Measurements from ENCODE around the gene SLC23A2.
"Not testable (repeated sequence)": the region's sequence is repeated elsewhere in the genome, so short reads cannot be mapped to it uniquely, and the experiment has no call there.

The SLC23A2 gene

DNA sequence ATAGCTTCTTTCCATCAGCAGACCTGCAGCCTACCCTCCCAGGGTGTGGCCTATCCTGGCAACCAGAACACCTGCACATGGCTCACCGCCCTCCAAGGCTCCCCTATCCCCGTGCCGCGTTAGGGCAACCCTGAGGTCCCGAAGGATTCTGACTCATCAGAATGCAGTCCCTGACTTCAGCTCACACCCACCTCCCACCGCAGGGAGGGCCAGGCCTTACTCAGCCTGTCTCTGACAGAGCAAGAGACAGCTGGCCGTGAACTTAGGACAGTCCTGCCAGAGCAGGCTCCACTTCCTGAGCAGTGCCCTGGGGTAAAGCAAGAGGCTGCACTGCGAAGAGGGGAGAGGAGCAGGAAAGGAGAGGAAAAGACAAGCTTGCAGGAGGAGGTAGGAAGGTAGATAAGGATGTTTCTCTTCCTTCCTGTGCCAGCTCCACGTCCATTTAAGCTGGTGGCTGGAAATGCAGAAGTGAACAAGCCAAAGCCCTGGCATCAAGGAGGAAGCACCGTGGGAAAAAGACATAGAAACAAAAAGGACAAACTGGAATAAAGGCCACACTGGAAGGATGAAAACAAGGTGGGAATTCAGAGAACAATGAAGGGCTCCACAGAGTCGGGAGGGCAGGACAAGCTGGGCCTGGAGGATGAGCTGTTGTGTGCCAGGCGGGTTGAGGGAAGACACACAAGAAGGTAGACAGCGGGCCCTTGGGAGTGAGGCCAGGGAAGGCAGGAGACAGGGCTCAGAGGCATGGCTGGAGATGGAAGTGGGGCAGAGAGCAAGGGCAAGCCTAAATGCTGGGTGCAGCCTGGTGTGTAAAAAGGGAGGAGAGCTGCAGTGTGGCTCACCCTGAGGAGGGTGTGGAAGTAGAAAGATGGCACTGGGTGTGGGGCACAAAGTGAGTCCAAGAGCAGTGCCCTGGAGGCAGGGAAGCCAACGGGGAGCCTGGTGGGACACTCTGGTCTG lies 102.7 kb downstream of the SLC23A2 start:
- ATAC-seq = no peak

DNA sequence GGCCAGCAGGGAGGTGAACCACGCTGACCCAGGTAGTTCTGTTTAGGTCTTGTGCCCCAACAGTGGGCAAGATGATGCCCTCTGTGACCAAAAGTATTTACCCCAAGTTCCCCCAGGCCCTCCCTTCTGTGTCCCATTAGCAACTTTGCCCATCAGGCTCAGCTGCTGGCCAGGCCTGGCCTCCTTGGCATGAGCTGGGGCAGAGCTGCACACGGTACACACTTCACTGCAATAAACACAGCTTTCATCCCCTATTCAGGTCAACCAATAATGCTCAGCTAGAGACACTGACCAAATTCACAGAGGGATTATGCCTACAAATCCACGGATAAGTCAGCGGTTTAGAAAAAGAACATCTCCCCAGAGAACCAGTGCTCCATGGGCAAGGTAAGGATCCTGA lies 103.7 kb downstream of the SLC23A2 start:
- ATAC-seq = no peak

DNA sequence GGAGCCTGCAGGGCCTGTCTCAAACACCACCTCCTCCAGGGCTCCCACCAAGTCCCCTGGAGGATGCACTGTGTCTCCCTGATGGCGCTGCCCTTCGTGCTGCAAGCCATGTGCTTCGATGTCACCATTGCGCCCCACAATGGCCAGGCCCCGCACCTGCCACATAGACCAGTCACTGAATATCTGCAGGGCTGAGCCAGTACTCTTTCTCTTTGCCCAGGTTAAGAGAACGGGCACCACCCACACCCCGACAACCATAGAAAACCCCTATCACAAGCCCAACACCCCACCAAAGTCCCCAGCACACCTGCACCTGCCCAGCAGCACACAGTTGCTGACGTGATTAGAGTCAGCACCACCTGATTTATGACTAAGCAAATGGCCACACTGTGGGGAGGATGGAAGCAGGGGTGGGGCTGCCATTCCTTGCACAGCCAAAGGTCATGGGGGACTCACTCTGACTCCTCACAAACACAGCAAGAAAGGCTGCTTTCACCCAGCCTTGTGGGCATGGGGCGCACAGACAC lies 104.3 kb downstream of the SLC23A2 start:
- peak in 1 of 2 donors; percentile 32 for ATAC-seq

DNA sequence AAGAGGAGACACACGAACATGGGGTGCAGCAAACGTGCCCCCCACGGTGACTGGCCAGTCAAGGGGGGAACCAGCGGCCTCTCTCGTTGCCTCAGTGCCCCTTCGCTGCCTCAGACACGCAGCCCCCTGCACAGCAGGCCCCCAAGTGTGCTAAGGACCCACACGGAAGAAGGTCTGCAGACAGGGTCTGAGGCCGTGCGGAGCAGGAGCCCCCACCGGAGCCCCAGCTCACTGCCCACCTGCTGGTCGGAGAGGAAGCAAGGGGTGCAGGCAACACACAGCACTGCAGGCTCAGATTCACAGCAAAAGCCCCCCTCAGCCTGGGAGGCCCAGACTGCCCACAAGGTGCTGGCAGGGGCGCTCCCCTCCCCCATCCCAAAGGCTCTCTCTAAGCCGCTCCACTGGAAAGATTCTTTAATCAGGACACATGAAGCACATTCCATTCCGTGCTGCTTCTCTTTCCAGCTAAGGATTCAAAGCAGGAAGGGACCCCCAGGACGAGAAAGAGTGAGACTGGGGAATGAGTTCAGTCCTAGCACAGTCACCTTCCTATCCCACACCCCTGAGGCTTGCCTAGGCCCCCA lies 105.1 kb downstream of the SLC23A2 start:
- no peak for ATAC-seq

DNA sequence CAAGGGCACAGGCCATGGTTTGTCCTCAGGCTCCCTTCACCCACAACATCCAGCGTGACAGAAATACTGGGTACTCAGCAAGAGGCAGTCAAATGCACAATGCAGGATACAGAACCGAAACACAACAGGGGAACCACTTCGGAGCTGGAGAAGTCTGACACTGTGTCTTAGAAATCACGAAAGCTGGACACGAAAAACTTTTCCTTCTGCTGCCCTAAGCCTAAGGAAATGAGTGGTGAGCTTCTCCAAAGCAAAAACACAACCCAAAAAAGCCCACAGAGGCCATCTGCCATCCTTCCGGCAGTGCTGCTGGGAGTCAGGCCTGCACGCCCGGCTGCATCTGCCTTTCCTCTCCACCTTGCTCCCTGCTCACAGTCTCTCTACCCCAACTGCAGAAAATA lies 106.3 kb downstream of the SLC23A2 start:
- ATAC-seq = no peak

DNA sequence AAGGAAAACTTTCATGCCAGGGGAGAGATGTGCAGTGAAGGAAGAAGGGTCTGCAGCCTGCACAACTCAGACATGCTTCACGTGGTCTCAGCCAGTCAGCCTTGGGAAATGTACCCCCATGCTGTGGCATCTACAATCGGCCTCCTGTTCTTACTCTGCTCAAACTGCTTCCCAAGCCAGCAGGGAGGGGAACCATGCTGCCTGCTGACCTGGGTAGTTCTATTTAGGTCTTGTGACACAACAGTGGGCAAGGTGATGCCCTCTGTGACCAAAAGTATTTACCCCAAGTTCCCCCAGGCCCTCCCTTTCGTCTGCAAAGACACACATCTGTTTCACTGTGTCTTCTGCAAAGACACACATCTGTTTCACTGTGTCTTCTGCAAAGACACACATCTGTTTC lies 106.9 kb downstream of the SLC23A2 start:
- ATAC-seq = no peak

DNA sequence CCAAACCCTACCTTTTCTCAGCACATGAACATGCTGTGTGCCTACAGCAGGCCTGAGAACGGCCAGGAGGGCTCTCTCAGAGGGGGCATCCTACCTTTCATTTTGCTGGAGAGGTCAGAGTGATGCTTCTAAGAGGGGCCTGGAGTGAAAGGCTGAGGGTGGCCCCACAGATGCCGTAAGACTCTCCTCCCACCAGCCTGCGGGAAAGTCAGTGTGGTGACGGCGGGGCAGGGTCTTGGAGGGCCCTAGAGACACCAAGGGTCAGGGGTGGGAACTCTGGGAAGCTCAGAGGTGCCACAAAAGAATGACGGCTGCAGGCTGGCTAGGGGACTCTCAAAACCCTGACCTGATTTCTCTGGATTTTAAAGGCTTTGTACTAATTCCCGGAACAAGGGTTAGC lies 107.6 kb downstream of the SLC23A2 start:
- ATAC-seq = no peak

DNA sequence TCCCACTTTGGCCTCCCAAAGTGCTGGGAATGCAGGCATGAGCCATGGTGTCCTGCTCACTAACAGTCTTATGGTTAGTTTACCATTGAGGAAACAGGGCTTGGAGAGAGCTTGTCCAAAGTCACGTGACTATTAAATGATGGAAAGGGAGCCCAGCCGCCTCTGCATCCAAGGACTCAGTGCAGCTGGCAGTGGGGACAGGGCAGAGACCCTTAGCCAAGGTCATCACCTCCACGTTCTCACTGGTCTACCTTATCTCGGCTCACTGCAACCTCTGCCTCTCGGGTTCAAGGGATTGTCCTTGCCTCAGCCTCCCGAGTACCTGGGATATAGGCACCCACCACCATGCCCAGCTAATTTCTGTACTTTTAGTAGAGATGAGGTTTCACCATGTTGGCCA lies 109.3 kb downstream of the SLC23A2 start:
- ATAC-seq = no peak

DNA sequence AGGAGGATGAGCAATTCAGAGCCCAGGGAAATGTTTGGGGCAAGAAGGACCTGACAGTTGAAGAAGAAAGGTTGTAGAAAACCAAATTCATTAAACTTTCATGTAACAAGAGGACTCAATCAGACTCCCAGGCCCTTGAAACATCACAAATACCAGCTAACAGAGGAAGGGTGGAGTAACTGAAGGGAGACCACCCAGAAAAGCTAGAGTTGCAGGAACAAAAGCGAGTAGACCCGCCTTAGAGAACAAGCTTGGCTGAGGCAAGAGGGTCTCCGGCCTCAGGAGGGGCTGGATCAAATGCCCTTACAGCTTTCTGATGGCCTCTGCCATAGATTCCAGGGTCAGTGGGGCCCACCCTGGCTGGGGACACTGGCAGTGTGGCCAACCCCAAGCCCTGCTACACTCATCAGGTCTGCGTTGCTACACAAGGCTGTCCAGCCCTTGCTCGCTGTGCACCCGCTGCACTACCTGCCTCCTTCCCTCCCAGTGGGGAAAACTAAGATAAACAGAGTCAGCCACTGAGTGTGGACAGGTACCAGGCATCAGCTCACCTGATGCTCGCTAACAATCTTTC lies 110.0 kb downstream of the SLC23A2 start:
- no peak for ATAC-seq

DNA sequence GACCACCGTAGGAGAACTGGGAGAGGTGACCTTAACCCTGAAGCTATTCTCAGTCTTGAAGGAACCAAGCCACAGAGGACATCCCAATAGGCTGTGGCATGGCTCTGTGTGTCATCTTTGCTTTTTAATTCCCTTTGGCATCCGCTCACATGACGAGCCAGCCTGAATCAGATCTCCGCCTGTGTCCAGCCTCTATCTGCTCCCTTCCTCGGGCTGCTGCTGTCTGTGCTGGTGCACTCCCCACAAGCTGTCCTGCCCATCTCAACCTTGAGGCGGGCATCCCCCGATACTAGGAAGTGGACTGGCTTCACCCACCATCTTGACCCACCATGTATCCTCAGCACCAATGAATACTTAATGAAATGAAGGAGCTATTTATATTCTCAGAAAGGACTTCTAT lies 111.9 kb downstream of the SLC23A2 start:
- no peak for ATAC-seq

DNA sequence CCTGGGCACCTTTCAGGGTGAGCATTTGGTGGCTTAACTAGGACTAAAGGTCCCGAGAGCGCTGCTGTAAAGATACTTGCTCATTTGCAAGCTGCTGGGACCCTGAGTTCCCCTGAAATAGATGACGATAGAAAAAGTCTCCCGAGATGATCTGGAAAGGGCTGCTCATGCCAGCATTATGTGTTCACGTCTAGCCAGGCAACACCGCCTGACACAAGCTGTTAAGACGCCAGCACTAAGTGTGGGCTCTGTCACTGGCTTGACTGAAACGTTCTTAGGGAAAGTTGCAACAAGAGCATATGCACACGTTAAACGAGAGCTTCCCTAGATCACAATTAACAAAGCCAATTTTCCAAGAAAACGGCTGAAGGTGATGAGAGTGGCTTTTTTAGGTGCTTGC lies 113.7 kb downstream of the SLC23A2 start:
- ATAC-seq = no peak

DNA sequence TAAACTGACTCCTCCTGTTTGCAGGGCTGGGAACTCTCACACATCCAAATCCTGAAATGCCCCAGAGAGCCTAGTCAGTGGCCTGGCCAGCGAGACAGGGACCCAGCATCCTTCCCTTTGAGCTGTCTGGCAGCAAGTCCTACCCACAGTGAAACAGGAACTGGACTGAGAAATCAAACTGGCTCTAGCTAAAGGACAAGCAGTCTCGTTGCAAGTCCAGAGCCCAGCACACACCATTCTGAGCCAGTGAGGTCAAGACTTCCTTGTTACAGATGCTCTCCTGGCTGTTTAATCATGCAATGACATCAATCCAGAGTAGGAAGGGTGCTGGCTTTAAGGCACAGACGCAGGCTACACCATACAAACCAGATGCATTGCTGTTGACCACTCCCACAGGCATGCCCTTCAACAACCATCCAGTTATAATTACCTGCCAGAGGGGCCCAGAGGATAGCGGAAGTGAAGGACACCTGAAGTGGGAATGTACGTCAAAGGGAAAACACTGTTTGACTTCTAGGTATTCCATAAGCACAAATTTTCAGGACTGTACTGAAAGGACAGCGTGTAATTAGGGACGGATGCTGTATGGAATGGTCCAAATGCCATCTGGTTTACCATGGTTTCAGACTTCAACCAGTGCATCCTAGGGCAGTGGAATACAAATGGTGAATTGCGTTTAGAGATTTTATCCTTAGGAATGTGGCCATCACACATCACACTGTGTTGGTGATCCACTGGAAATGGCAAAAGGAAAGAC lies 114.4 kb downstream of the SLC23A2 start:
- no peak for ATAC-seq

DNA sequence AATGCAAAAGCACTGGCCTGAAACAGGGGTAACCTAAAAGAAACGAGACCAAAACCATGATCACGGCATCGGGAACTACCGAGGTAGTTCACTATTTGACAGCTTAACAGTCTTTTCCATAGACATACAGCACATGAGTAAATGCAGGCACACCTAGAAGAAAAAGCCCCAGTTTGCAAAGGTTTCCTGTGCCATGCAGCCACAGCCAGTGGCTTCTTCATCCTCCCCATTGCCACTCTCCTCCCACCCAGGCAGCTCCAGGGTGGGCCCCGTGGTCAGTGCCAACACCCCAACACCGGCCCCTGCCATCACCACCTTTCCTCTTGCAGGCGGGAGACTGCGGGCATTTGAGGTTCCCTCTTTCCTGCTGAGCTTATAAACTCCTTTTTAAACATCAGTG lies 115.4 kb downstream of the SLC23A2 start:
- ATAC-seq = no peak

DNA sequence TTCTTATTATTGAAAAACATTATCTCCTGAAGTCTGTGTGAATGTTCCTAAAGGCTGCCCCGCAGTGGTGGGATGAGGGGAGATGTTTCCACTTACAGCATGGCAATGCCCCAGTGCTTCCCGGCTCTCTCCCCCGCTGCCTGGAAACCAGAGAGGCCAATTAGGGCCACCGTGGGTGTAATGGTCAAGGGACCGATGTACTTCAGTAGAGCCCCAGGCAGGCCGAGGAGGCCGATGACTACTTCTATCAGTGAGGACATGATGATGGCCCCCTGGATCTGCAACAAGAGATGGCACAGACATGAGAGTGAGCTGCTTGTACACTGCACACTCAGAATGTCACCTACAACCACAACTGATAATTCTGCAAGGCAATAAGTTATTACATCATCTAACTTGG lies 117.8 kb downstream of the SLC23A2 start:
- ATAC-seq = no peak

DNA sequence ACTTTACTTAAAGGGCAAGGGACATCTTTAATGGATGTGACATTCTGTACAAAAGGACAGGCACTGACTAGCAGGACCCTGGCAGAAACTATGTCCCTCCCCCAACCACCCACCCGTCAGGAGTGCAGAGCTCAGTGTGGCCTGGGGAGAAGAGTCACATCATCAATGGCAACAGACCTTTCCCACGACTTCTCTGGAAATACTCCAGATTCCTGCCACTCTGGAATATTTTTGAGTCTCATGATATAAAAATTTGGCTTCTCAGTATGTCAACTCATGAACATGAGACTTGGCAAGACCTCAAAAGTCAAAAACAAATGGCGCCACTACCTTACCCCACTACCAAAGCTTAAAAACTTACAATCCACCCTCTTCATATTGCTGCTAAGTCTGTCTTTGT lies 118.3 kb downstream of the SLC23A2 start:
- no peak for ATAC-seq

DNA sequence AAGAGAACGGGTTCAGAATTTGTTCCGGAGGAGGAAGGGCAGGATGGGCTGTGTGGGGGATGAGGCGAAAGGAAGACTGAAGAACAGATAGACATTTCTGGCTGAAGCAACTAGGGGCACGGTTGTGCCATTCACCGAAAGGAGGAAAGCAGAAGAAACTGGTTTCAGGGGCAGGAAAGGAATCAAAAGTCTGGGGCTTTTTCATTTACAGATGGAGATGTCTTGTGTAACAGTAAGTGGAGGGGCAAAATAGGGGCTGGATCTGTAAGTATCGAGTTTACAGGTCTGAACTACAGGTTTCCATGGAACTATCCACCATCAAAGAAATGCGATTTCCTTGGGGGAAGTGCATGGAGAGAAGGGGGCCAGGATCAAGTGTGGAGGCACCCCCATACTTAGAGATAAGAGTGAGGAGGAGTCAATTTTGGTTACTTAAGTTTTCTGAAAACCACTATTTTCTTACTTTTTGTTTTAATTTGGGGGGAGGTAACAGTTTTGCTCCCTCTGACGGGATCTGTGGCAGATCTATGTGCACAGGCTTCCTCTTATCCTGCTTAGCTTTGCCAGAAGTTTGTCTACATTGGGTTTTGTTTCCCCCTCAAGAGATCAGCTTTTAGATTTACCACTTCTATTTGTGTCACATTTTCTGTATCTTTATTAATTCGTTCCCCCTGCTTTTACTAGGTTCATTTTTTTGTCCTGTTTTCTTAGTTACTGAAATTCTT lies 120.1 kb downstream of the SLC23A2 start:
- no peak for ATAC-seq

DNA sequence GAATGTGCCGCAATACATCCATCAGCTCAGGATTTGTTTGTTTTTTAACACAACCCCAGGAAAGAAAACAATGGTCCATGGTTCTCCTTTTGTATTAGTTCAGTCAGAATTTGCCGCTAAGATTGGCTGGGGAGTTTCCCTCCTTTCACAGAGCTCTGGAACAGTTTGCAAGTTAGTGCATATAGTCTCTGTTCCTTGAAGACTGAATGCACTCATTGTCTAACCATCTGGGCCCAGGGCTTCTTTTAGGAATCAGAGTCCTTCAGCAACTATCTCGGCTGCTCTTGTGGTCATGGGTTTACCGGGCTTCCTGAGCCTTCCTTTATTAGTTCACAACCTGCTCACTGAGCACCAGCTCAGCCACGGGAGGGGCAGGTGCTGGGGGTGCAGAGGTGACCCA lies 121.3 kb downstream of the SLC23A2 start:
- no peak for ATAC-seq

DNA sequence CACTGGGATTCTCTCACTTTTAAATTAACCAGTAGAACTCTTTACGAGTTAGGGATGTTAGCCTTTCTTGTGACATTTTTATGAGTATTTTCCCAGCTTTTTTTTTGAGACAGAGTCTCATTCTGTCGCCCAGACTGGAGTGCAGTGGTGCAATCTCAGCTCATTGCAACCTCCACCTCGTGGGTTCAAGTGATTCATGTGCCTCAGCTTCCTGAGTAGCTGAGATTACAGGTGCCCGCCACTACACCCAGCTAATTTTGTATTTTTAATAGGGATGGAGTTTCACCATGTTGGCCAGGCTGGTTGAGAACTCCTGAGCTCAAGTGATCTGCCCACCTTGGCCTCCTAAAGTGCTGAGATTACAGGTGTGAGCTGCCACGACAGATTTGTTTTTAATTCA lies 123.2 kb downstream of the SLC23A2 start:
- ATAC-seq = not testable (repeated sequence)

DNA sequence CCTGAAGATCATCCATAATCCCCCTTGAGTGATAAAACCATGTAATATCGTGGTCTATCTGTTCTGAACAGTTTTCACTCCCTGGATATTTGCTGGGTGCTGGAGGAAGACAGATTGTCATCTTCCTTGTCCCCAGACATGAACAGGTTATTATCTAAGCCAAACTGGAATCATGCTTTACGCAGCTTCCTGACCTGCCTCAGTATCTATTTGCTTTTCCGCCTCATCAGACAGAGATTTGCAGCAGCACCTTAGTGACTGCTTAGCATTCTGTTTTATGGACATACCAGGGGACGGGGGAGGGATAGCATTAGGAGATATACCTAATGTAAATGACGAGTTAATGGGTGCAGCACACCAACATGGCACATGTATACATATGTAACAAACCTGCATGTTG lies 124.6 kb downstream of the SLC23A2 start:
- ATAC-seq = no peak

DNA sequence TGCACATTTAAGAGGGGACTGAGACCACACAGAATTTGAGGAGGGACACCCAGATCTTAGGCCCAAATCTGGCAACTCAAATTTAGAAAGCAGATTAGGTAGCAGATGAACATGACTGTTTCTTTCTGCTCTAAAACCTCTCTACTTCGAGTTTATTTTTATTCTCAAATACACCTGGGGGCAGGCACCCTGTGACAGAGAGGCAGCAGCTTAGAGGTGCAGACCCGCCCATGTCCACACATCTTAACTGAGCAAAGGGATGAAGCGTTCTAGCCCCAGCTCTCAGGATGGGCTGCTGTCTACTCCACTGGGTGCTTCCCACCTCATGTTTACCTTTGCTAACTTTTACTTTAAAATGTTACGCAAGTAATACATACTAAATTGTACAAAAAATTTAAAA lies 125.0 kb downstream of the SLC23A2 start:
- no peak for ATAC-seq

DNA sequence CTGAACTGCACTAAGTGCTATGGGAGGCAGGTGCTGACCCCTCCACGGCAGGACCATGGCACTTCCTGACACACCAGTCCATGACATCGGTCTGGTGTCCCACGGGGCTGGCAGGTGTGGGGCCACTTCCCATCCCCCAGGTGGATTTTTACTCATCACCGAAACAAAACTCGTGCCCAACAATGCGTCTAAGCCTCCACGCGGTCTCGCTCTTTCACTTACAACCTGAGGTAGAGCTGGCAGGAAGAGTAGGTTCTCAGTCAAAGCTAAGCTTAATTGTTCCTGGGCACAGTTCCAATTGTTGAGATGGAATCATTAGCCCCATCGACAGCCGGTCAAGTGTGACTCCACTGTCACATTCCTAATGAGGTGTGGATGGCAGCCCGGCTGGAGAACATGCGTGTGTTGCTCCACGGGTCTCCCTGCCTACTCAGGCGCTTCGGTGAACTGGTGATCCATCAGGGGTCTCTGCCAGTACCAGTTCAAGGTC lies 125.7 kb downstream of the SLC23A2 start:
- no peak for ATAC-seq

DNA sequence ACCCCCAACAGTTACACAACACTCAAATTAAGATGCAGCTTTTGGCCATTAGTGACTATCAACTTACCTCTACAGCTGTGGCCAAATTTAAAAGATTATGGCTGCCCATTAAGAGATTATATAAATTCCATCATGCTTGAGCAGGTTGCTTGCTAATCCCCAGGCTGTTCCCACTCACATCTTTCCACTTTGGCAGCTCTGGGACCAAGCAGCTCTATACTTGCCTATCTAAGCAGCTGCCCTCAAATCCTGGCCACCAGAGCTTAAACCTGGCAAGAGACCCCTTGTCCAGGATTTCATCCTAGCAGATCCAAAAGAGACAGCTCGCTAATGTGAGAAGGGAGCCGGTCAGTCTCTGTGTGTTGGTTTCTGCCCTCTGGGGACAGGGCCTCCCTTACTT lies 127.9 kb downstream of the SLC23A2 start:
- ATAC-seq = no peak
